ENCODE measurements around the gene IGIP. TPM values are rescaled to one million over a fixed set of nuclear protein-coding genes. Genes with fewer than 3 reads are reported as not detected.

IGIP gene
- total and polyA plus RNA-seq, 2 of the 8 experiments (the other 6 are each of a cell fraction or from before 2014, with no cell fraction given) = 0.32 to 0.69 TPM

- Histone ChIP-seq H3K4me3 (ENCODE audit: extremely low read depth in 1 of 4, insufficient read depth in 2 of 4, low read depth in 3 of 4, low read length in 4 of 4) (no peak overlapping the region), H3K56ac (replicated peaks; ENCODE audit: insufficient read length, low read depth, low read length) (no peak overlapping the region), H3K4me1 (replicated peaks in 1 of 4; ENCODE audit: control insufficient read depth in 3 of 4, insufficient read depth in 4 of 4, low read length in 3 of 4) (no peaks in the 10 kb centered on the region), H3K9ac (replicated peaks in 1 of 4; ENCODE audit: extremely low read depth in 1 of 4, low read depth in 3 of 4, low read length in 3 of 4) (no peak overlapping the region), H3K79me1 (ENCODE audit: low read depth, low read length) (no peaks in the 10 kb centered on the region), H2BK15ac (ENCODE audit: low read length) (no peak overlapping the region), H2BK120ac (replicated peaks; ENCODE audit: low read depth, low read length) (no peak overlapping the region), H3K18ac (ENCODE audit: extremely low read depth, low read length) (no peak overlapping the region), H3K27ac (ENCODE audit: low read depth, low read length) (no peak overlapping the region), H4K91ac (replicated peaks; ENCODE audit: insufficient read length, low read length) (no peak overlapping the region), H3K4ac (replicated peaks; ENCODE audit: insufficient read length, low read depth, low read length) (no peak overlapping the region), H2AK5ac (ENCODE audit: low read depth, low read length) (no peak overlapping the region), H3K27me3 (replicated peaks in 1 of 4; ENCODE audit: control insufficient read depth in 3 of 4, extremely low read depth in 1 of 4, insufficient read depth in 3 of 4, low read length in 3 of 4) (no peaks in the 10 kb centered on the region), H3K14ac (ENCODE audit: insufficient read length) (no peak overlapping the region), H3K79me2 (ENCODE audit: control insufficient read depth in 1 of 2, insufficient read depth in 2 of 2, low read length in 2 of 2) (no peaks in the 10 kb centered on the region), H4K8ac (ENCODE audit: extremely low read depth, insufficient read depth, low read length) (no peak overlapping the region), H2BK20ac (ENCODE audit: low read length) (no peak overlapping the region), H2AFZ (ENCODE audit: low read length) (no peak overlapping the region), H2BK5ac (ENCODE audit: low read depth, low read length) (no peak overlapping the region), H3K36me3 (ENCODE audit: control insufficient read depth in 2 of 4, insufficient read depth in 4 of 4, low read length in 3 of 4) (no peaks in the 10 kb centered on the region), H2BK12ac (ENCODE audit: low read depth, low read length) (no peak overlapping the region), H3K9me3 (ENCODE audit: insufficient read depth in 2 of 2, low read depth in 1 of 2, low read length in 1 of 2) (no peaks in the 10 kb centered on the region), H3K23ac (ENCODE audit: insufficient read length) (no peak overlapping the region), H3K4me2 (ENCODE audit: insufficient read depth in 1 of 2, low read depth in 2 of 2, low read length in 2 of 2) (no peak overlapping the region), H4K20me1 (replicated peaks in 1 of 2; ENCODE audit: control insufficient read depth in 1 of 2, insufficient read depth in 2 of 2, low read length in 2 of 2) (no peaks in the 10 kb centered on the region), H4K5ac (ENCODE audit: insufficient read length, low read depth, low read length) (no peak overlapping the region), H3K23me2 (ENCODE audit: low read depth, low read length) (no peaks in the 10 kb centered on the region)
- 84% methylated on average over 5 of the region's 5 CpGs; no CpG with 5 or more reads in 1 of the 2 experiments for WGBS, 2 experiments (ENCODE audit: extremely low coverage in 1 of 2, insufficient coverage in 1 of 2, insufficient read length in 1 of 2, insufficient replicate concordance in 2 of 2, low coverage in 1 of 2, low lambda C conversion rate in 2 of 2, missing lambda C conversion rate in 1 of 2)
- ChIA-PET CTCF (ENCODE audit: partially characterized antibody) (interaction anchor here (1.4 kb wide), 1 partner anchor 9 kb away, joined by 9 read pairs; no protein-coding TSS in a partner anchor), POLR2A (ENCODE audit: partially characterized antibody) (no interaction called here)
- no peak for DNase-seq (ENCODE audit: low read depth in 1 of 2, low spot score in 2 of 2)
- FAIRE-seq = no peak
- TF ChIP-seq GTF2F1 (IDR thresholded peaks at IDR 0.05; ENCODE audit: borderline replicate concordance, low read depth, low read length) (no peak), KDM4A (IDR thresholded peaks at IDR 0.05; ENCODE audit: low read depth, low read length, severe bottlenecking) (no peak), JUND (IDR thresholded peaks at IDR 0.05; ENCODE audit: low read length) (no peak), CBX8 (IDR thresholded peaks at IDR 0.05; ENCODE audit: borderline replicate concordance, low read depth, low read length) (no peak), ZNF274 (IDR thresholded peaks at IDR 0.05; ENCODE audit: borderline replicate concordance, extremely low read depth, low read length) (no peak), SIRT6 (IDR thresholded peaks at IDR 0.05; ENCODE audit: low read length) (no peak), SP1 (IDR thresholded peaks at IDR 0.05; ENCODE audit: low read depth, low read length) (no peak), POLR2A (IDR thresholded peaks at IDR 0.05; ENCODE audit: control extremely low read depth in 1 of 2, low read depth in 2 of 2, low read length in 2 of 2) (no peak), HDAC6 (IDR thresholded peaks at IDR 0.05; ENCODE audit: low read depth, low read length) (no peak), SIN3A (conservative IDR thresholded peaks at IDR 0.05 in 1 of 2, IDR thresholded peaks at IDR 0.05 in 1 of 2; ENCODE audit: low read depth in 1 of 2, low read length in 2 of 2) (no peak), GABPA (IDR thresholded peaks at IDR 0.05; ENCODE audit: borderline replicate concordance, insufficient read depth, low read length) (no peak)
- TF ChIP-seq, protein P1, sequence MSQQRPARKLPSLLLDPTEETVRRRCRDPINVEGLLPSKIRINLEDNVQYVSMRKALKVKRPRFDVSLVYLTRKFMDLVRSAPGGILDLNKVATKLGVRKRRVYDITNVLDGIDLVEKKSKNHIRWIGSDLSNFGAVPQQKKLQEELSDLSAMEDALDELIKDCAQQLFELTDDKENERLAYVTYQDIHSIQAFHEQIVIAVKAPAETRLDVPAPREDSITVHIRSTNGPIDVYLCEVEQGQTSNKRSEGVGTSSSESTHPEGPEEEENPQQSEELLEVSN (IDR thresholded peaks at IDR 0.05) = no peak
Measured at GRCh38 chr5:140165101-140165922, 39.6 kb downstream of the IGIP start.

Measured in H1 (cell line).